A673 (cell line): ENCODE measurements around the gene TRIM39. TPM values are rescaled to one million over a fixed set of nuclear protein-coding genes. Genes with fewer than 3 reads are reported as not detected.
A peak's percentile ranks its signal among the peaks of the same experiment; 100 is the strongest.

Experiments used
- BruUV-seq: library from RNA; stranded (reverse); fragments of 400-500 nt; replicated peaks from 2 replicates; lab custom pipeline; 2021; lab: Mats Ljungman, UMichigan
- CTCF ChIA-PET: fragments of 300-600 bp; sonication (Branson Sonifier 250); formaldehyde crosslinking; loops from one replicate; lab custom pipeline; 2022; ENCODE audit warnings: antibody characterized with exemption; lab: Charles Lee
- POLR2A ChIA-PET: fragments of 300-600 bp; sonication (Branson Sonifier 250); formaldehyde crosslinking; loops from one replicate; lab custom pipeline; 2022; ENCODE audit warnings: antibody characterized with exemption; ENCODE audit not compliant: low non-redundant PET; lab: Charles Lee
- DNase-seq: peaks from one replicate; pipeline ENCODE4 v3.0.0-alpha.2; 2015; ENCODE audit warnings: low spot score
- H3K27ac ChIP-seq: fragments of 200-600 bp; sonication (generic); 2 replicates; pipeline ENCODE4 v1.5.1; 2016; ENCODE audit warnings: mixed run types, low read depth, mild to moderate bottlenecking, mixed read lengths, antibody characterized with exemption, low read length; ENCODE audit not compliant: poor library complexity, severe bottlenecking
- H3K27me3 ChIP-seq: fragments of 200-600 bp; sonication (generic); replicated peaks from 2 replicates; pipeline ENCODE4 v1.6.1; 2017; ENCODE audit warnings: mixed run types, low read depth, mild to moderate bottlenecking, mixed read lengths, antibody characterized with exemption, low read length; ENCODE audit not compliant: insufficient read depth, poor library complexity
- H3K36me3 ChIP-seq: fragments of 200-600 bp; sonication (generic); 2 replicates; pipeline ENCODE4 v1.6.1; 2016; ENCODE audit warnings: mixed run types, mild to moderate bottlenecking, mixed read lengths, antibody characterized with exemption, low read length; ENCODE audit not compliant: insufficient read depth, poor library complexity, severe bottlenecking
- H3K4me1 ChIP-seq: fragments of 200-600 bp; sonication (generic); 2 replicates; pipeline ENCODE4 v1.6.1; 2017; ENCODE audit warnings: mixed run types, mild to moderate bottlenecking, mixed read lengths, antibody characterized with exemption, low read length; ENCODE audit not compliant: insufficient read depth, poor library complexity, severe bottlenecking
- H3K4me3 ChIP-seq: fragments of 200-600 bp; sonication (generic); 2 replicates; pipeline ENCODE4 v1.5.1; 2016; ENCODE audit warnings: low read depth, mixed run types, mild to moderate bottlenecking, mixed read lengths, low read length; ENCODE audit not compliant: poor library complexity, severe bottlenecking
- H3K9me3 ChIP-seq: fragments of 200-600 bp; sonication (generic); 2 replicates; pipeline ENCODE4 v1.6.1; 2016; ENCODE audit warnings: mixed run types, low read depth, mild to moderate bottlenecking, mixed read lengths, antibody characterized with exemption, low read length; ENCODE audit not compliant: poor library complexity, severe bottlenecking
- CTCF ChIP-seq: fragments of 300-800, 200-600 bp; sonication (generic); conservative IDR thresholded peaks from 2 replicates; pipeline ENCODE4 v1.5.1; 2017; ENCODE audit warnings: low read depth, mild to moderate bottlenecking, antibody characterized with exemption, low read length, moderate library complexity, mixed read lengths
- EZH2 ChIP-seq: fragments of 200-600 bp; sonication (generic); IDR thresholded peaks from 2 replicates; pipeline ENCODE4 v1.6.1; 2017; ENCODE audit warnings: borderline replicate concordance, low read depth, mild to moderate bottlenecking, mixed read lengths, antibody characterized with exemption, low read length; ENCODE audit not compliant: poor library complexity, severe bottlenecking
- intact Hi-C: fragments of 100-400 bp; cut with micrococcal nuclease; formaldehyde crosslinking; loops from one replicate; pipeline ENCODE4 v1.10.0; 2022; ENCODE audit not compliant: unreplicated experiment
- total RNA-seq: library from RNA; stranded (reverse); gene quantifications from 2 replicates; pipeline ENCODE4 v1.2.3, GENCODE V29; 2021

Gene TRIM39
- total RNA-seq, 1 experiment from 2014 or later = 14.3 TPM

GRCh38 chr6:30322527-30323501 lies 3.9 kb upstream of the TRIM39 start:
- H3K4me1 ChIP-seq = peaks cover 21% of the 10 kb centered on the region
- no peaks in the 10 kb centered on the region for H3K27me3 ChIP-seq
- intact Hi-C loops = loop anchor here (10.0 kb wide), 1 partner anchor 108 kb away; the partner anchor contains the start of gene TRIM26
- no peaks in the 10 kb centered on the region for H3K36me3 ChIP-seq
- no peak overlapping the region for H3K4me3 ChIP-seq
- POLR2A ChIA-PET = no interaction called here
- H3K27ac ChIP-seq = peak overlapping the region; percentile 66
- CTCF ChIA-PET = no interaction called here
- no peaks in the 10 kb centered on the region for H3K9me3 ChIP-seq
- TF ChIP-seq EZH2 (no peak), CTCF (no peak)
- no TSS peak for BruUV-seq
- DNase-seq = no peak

GRCh38 chr6:30323806-30324205 lies 2.9 kb upstream of the TRIM39 start:
- TF ChIP-seq EZH2 (no peak), CTCF (no peak)
- no TSS peak for BruUV-seq
- CTCF ChIA-PET = no interaction called here
- POLR2A ChIA-PET = no interaction called here
- no peaks in the 10 kb centered on the region for H3K27me3 ChIP-seq
- DNase-seq = no peak
- H3K4me3 ChIP-seq = no peak overlapping the region
- intact Hi-C loops = loop anchor here (10.0 kb wide), 1 partner anchor 109 kb away; the partner anchor contains the start of gene TRIM26
- no peaks in the 10 kb centered on the region for H3K9me3 ChIP-seq
- H3K27ac ChIP-seq = no peak overlapping the region
- H3K4me1 ChIP-seq = peaks cover 22% of the 10 kb centered on the region
- no peaks in the 10 kb centered on the region for H3K36me3 ChIP-seq

- intact Hi-C loops = loop anchor here (10.0 kb wide), 1 partner anchor 111 kb away; the partner anchor contains the start of gene TRIM26
- CTCF ChIA-PET = interaction anchor here (0.6 kb wide), 1 partner anchor 55 kb away, joined by 4 read pairs; no protein-coding TSS in a partner anchor
- POLR2A ChIA-PET = no interaction called here
These were observed 1.4 kb upstream of the TRIM39 start for GRCh38 chr6:30325150-30325872.

More at GRCh38 chr6:30325150-30325872, 1.4 kb upstream of the TRIM39 start:
- TF ChIP-seq EZH2 (no peak), CTCF (no peak)
- Histone ChIP-seq H3K27ac (peak overlapping the region; percentile 99), H3K27me3 (no peaks in the 10 kb centered on the region), H3K9me3 (no peaks in the 10 kb centered on the region), H3K36me3 (peaks cover 6% of the 10 kb centered on the region), H3K4me3 (peak overlapping the region; percentile 98), H3K4me1 (peaks cover 22% of the 10 kb centered on the region)
- DNase-seq = peak; percentile 73
- TSS peak; percentile 70 for BruUV-seq
